K562 (cell line): ENCODE measurements around the gene POLN. TPM values are rescaled to one million over a fixed set of nuclear protein-coding genes. Genes with fewer than 3 reads are reported as not detected.

Source experiments
- ATAC-seq: fragments of 200-7000 bp; cut with Tn5 transposase; 3 replicates; pipeline ENCODE4 v1.9.1; 2020; ENCODE audit warnings: moderate library complexity
- BruUV-seq: library from RNA; stranded (reverse); fragments of 400-500 nt; replicated peaks from 2 replicates; lab custom pipeline; 2021; lab: Mats Ljungman, UMichigan
- CTCF ChIA-PET: fragments of 300-600 bp; formaldehyde crosslinking; extraction: SDS; loops from one replicate; lab custom pipeline; 2021; ENCODE audit warnings: low intra/inter-chr PET ratio; lab: Yijun Ruan, JAX
- POLR2A ChIA-PET: fragments of 300-600, 350-650 bp; sonication (Branson Sonifier 250); formaldehyde crosslinking; extraction: SDS; loops from one replicate; lab custom pipeline; 2021; ENCODE audit warnings: antibody characterized with exemption, inconsistent platforms; lab: Yijun Ruan, JAX
- DNase-seq, 4 experiments: peaks; one replicate each; pipeline versions ENCODE4 v3.0.0 to v3.0.0-alpha.2; 2011 to 2018; ENCODE audit warnings: low spot score in 3 of 4, mixed read lengths in 3 of 4; ENCODE audit errors: extremely low read depth in 1 of 4
- FAIRE-seq: peaks from 2 replicates; lab custom pipeline; 2011; peaks lifted over from hg19 to GRCh38; lab: Jason Lieb, UNC
- H2AFZ ChIP-seq: 2 replicates; pipeline ENCODE4 v1.6.0; 2011; ENCODE audit warnings: low read depth, low read length, control low read depth, inconsistent platforms
- H3K27ac ChIP-seq: fragments of 200-600 bp; 3 replicates; pipeline ENCODE4 v1.8.0; 2011; ENCODE audit warnings: low read depth, mild to moderate bottlenecking, control low read depth, inconsistent platforms, low read length, moderate library complexity, mixed read lengths; ENCODE audit errors: extremely low read depth
- H3K27me3 ChIP-seq, 2 experiments: fragments of 300-600 bp in 1 of 2; 2 replicates in 1 of 2; 3 replicates in 1 of 2; pipeline versions ENCODE4 v1.6.0 to v1.8.0; 2011; ENCODE audit warnings: inconsistent platforms in 2 of 2, low read length in 2 of 2, mild to moderate bottlenecking in 1 of 2, mixed read lengths in 1 of 2, moderate library complexity in 1 of 2; ENCODE audit not compliant: control insufficient read depth in 2 of 2, insufficient read depth in 2 of 2
- H3K36me3 ChIP-seq: fragments of 300-600 bp; 3 replicates; pipeline ENCODE4 v1.8.0; 2011; ENCODE audit warnings: mild to moderate bottlenecking, low read length, inconsistent platforms; ENCODE audit not compliant: control insufficient read depth, insufficient read depth
- H3K4me1 ChIP-seq, 2 experiments: fragments of 200-600 bp in 1 of 2; replicated peaks in 1 of 2; 2 replicates in 1 of 2; 3 replicates in 1 of 2; pipeline versions ENCODE4 v1.5.1 to v1.8.0; 2011; ENCODE audit warnings: inconsistent platforms in 2 of 2, low read length in 2 of 2, mild to moderate bottlenecking in 1 of 2, mixed read lengths in 1 of 2, moderate library complexity in 1 of 2; ENCODE audit not compliant: control insufficient read depth in 2 of 2, insufficient read depth in 2 of 2
- H3K4me2 ChIP-seq: 2 replicates; pipeline ENCODE4 v1.6.1; 2011; ENCODE audit warnings: low read length, control low read depth, inconsistent platforms, mixed read lengths; ENCODE audit not compliant: insufficient read depth
- H3K4me3 ChIP-seq: fragments of 200-600 bp; sonication (generic), shearing (Covaris generic); 2 replicates; pipeline ENCODE4 v1.5.1; 2016; ENCODE audit warnings: control low read depth, inconsistent platforms
- H3K79me2 ChIP-seq: fragments of 200-600 bp; 3 replicates; pipeline ENCODE4 v1.8.0; 2011; ENCODE audit warnings: low read length, inconsistent platforms; ENCODE audit not compliant: control insufficient read depth, insufficient read depth
- H3K9ac ChIP-seq, 2 experiments: 2 replicates each; pipeline versions ENCODE4 v1.6.0 to v1.6.1; 2011; ENCODE audit warnings: low read depth in 2 of 2, low read length in 2 of 2, control low read depth in 1 of 2, inconsistent platforms in 1 of 2, mild to moderate bottlenecking in 1 of 2, mixed read lengths in 1 of 2; ENCODE audit not compliant: insufficient read depth in 1 of 2
- H3K9me1 ChIP-seq: one replicate; pipeline ENCODE4 v1.6.0; 2011; ENCODE audit warnings: inconsistent platforms, mild to moderate bottlenecking, low read length, moderate library complexity; ENCODE audit not compliant: control insufficient read depth, insufficient read depth
- H3K9me3 ChIP-seq: replicated peaks from 2 replicates; pipeline ENCODE4 v1.5.1; 2011; ENCODE audit warnings: low read depth, low read length, inconsistent platforms; ENCODE audit not compliant: control insufficient read depth, insufficient read depth
- H4K20me1 ChIP-seq: replicated peaks from 2 replicates; pipeline ENCODE4 v1.6.1; 2011; ENCODE audit warnings: low read length, inconsistent platforms, mixed read lengths; ENCODE audit not compliant: control insufficient read depth, insufficient read depth
- BRF2 ChIP-seq: IDR thresholded peaks from 3 replicates; pipeline ENCODE4 v1.6.1; 2011; ENCODE audit warnings: borderline replicate concordance, mild to moderate bottlenecking; ENCODE audit not compliant: insufficient read length, insufficient read depth
- JUND ChIP-seq, 2 experiments: IDR thresholded peaks; 2 replicates in 1 of 2; 3 replicates in 1 of 2; pipeline ENCODE4 v1.6.1; 2011; ENCODE audit warnings: borderline replicate concordance in 2 of 2, low read depth in 2 of 2, low read length in 2 of 2, improper control_type of control experiment in 1 of 2, missing biosample characterization in 1 of 2, missing genetic modification characterization in 1 of 2, missing genetic modification reagents in 1 of 2
- MCM2 ChIP-seq: fragments of 450-650 bp; IDR thresholded peaks from 2 replicates; pipeline ENCODE4 v1.6.1; 2017; ENCODE audit warnings: low read depth, mild to moderate bottlenecking
- MEF2A ChIP-seq: IDR thresholded peaks from 2 replicates; pipeline ENCODE4 v1.6.1; 2011; ENCODE audit warnings: low read depth, mild to moderate bottlenecking, low read length, moderate library complexity; ENCODE audit not compliant: control insufficient read depth
- RBM17 ChIP-seq: fragments of 200-400 bp; formaldehyde crosslinking; IDR thresholded peaks from 2 replicates; pipeline ENCODE4 v1.6.1; 2017; ENCODE audit warnings: low read depth, mild to moderate bottlenecking, low read length, borderline replicate concordance
- ZBTB5 ChIP-seq: fragments of 450-650 bp; IDR thresholded peaks from 2 replicates; pipeline ENCODE4 v1.6.1; 2017; ENCODE audit warnings: antibody characterized with exemption
- ZFP30 ChIP-seq: fragments of 250-450 bp; sonication (Bioruptor Pico); IDR thresholded peaks from 2 replicates; pipeline ENCODE4 v1.8.0; 2022; ENCODE audit warnings: moderate library complexity, mild to moderate bottlenecking, inconsistent platforms, borderline replicate concordance
- ZNF175 ChIP-seq: fragments of 200-800 bp; sonication (Bioruptor generic); IDR thresholded peaks from 2 replicates; pipeline ENCODE4 v1.6.1; 2016; ENCODE audit warnings: low read depth, mild to moderate bottlenecking, missing genetic modification characterization, missing compliant biosample characterization
- ZNF77 ChIP-seq: fragments of 250-450 bp; sonication (Bioruptor Pico); IDR thresholded peaks from 2 replicates; pipeline ENCODE4 v1.5.0; 2020
- WGBS: fragments of 100-300 bp; shearing (Covaris generic); methylation state at CpG from one replicate; pipeline ENCODE4 v1.1.6; 2016; ENCODE audit warnings: low coverage, mixed read lengths; ENCODE audit not compliant: insufficient coverage; ENCODE audit errors: missing lambda C conversion rate; 5-methylcytosine and 5-hydroxymethylcytosine counted together
- in situ Hi-C: fragments of 300-500 bp; cut with MboI; formaldehyde crosslinking; loops from 4 replicates; pipeline ENCODE4 v1.15.0; 2018; ENCODE audit warnings: inconsistent platforms, mixed read lengths
- intact Hi-C: fragments of 100-400 bp; cut with micrococcal nuclease; formaldehyde crosslinking; loops from 2 replicates; pipeline ENCODE4 v1.14.2; 2022
- polyA plus RNA-seq, 8 experiments: library from polyadenylated mRNA; depleted of rRNA in 4 of 8; stranded (reverse) in 5 of 8; unstranded in 3 of 8; fragments of >200 nt; fragmentation: Nextera tagmentation in 2 of 8; fragmentation: Illumina TruSeq in 1 of 8; extraction: Ambion mirVana in 2 of 8; extraction: Trizol in 1 of 8; gene quantifications; 2 replicates each; pipeline versions ENCODE4 v1.2.1 to v1.2.3, GENCODE V29; 2011 to 2014; ENCODE audit warnings: inconsistent platforms in 1 of 8, missing spikeins in 1 of 8
- total RNA-seq, 7 experiments: library from RNA; depleted of rRNA in 6 of 7; stranded (reverse); fragments of >200 nt in 6 of 7; fragmentation: Illumina TruSeq in 2 of 7; extraction: Trizol in 2 of 7; gene quantifications; 2 replicates each; pipeline versions ENCODE4 v1.2.1 to v1.2.3, GENCODE V29; 2011 to 2021; ENCODE audit warnings: low replicate concordance in 1 of 7

POLN gene
- total and polyA plus RNA-seq, 9 of the 15 experiments (the other 6 are each of a cell fraction or from before 2014, with no cell fraction given) = 0.08 to 0.91 (median 0.32) TPM

- in situ Hi-C loops (no loop called here), intact Hi-C loops (no loop called here)
- Histone ChIP-seq H4K20me1 (no peaks in the 10 kb centered on the region), H3K79me2 (no peaks in the 10 kb centered on the region; the same call in 2 of the 3 replicates), H3K36me3 (no peaks in the 10 kb centered on the region; the same call in 2 of the 3 replicates), H3K9ac (peak overlapping the region in 1 of 2 experiments; percentile 81; a peak in 2 of 4 replicates), H3K27ac (no peak overlapping the region), H3K9me3 (no peaks in the 10 kb centered on the region), H3K4me2 (no peak overlapping the region), H3K9me1 (no peaks in the 10 kb centered on the region), H3K27me3 (no peaks in the 10 kb centered on the region), H2AFZ (no peak overlapping the region), H3K4me3 (no peak overlapping the region), H3K4me1 (peaks cover 15 to 80% of the 10 kb centered on the region in 2 experiments)
- WGBS = 81% methylated on average over 8 of the region's 8 CpGs
- POLR2A ChIA-PET = no interaction called here
- FAIRE-seq (no peak), ATAC-seq (no peak), DNase-seq (no peak)
- CTCF ChIA-PET = no interaction called here
- no TSS peak for BruUV-seq
- TF ChIP-seq JUND (IDR thresholded peaks at IDR 0.05; ENCODE audit: borderline replicate concordance, low read depth, low read length) (no peak), JUND (tag; IDR thresholded peaks at IDR 0.05; ENCODE audit: borderline replicate concordance, low read depth, low read length) (no peak), BRF2 (no peak), ZNF77 (no peak), ZBTB5 (no peak), MEF2A (no peak), MCM2 (no peak), ZFP30 (CRISPR knock-in tag) (no peak), RBM17 (no peak), ZNF175 (no peak)
These were observed 24.3 kb upstream of the POLN start for GRCh38 chr4:2266181-2266580.
